Measurements from ENCODE around the gene PRKCZ.

PRKCZ gene

GRCh38 chr1:2165646-2166045 lies 115.4 kb downstream of the PRKCZ start:
- no peak for DNase-seq

GRCh38 chr1:2166254-2166653 lies 116.0 kb downstream of the PRKCZ start:
- DNase-seq = no peak

DNA sequence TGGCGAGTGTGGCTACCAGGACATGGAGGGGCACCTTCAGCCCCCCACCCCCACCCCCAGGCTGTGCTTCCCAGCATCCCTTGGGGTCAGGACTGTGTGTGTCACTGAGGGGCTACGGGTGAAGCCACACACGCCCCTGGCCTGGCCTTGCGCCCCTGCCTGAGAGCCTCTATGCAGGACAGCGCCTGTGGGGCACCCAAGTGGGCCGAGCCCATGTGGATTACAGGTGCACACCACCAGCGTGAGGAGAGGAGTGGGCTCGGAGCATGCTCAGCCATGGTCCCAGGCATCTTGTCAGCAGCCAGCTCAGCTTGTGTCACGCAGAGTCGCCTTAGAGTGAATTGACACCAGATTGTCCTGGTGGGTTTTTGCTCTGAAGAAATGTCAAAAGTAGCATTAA lies 116.5 kb downstream of the PRKCZ start:
- no peak for DNase-seq

DNA sequence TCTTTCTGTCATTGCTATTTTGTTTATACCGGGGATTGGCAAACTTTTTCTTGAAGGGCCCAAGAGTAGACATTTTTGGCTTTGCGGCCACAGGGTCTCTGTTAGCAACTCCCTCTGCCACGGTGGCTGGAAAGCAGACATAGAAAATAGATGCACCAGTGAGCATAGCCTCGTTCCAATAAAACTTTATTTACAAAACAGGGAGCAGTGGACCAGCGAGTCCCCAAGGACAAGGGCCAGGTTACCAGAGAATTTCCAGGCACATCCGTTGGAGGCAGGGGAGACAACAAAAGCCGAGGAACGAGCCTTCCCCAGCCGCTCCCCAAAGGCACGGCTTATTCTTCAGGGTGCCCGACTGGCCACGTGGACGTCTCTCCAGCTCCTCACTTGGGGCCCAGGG lies 117.9 kb downstream of the PRKCZ start:
- DNase-seq = no peak

GRCh38 chr1:2168535-2168934 lies 118.3 kb downstream of the PRKCZ start:
- no peak for DNase-seq

DNA sequence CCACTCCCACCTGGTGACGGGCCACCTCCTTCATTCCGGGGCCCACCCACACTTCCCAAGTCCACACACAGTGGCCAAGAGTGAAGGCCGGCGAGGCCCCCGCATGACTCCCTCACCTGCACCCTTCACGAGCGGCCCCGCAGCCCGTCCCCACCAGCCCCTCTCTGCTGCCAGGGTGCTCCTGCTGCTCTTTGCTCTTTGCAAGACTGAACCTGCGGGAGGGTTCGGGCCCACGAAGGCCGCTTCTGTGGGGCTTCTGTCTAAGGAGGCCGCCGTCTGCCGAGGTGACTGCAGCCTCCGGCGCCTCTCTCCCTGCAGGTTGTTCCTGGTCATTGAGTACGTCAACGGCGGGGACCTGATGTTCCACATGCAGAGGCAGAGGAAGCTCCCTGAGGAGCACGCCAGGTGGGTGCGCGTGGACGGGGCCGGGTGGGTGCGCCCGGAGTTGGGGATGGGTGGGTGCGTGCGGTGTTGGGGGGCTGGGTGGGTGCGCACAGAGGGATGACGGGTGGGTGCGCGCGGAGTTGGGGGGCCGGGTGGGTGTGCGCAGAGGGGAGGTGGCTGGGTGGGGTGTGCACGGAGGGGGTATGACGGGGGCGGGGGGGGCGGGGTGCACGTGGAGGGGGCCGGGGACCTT lies 119.1 kb downstream of the PRKCZ start:
- DNase-seq = no peak

GRCh38 chr1:2170211-2170610 lies 120.0 kb downstream of the PRKCZ start:
- DNase-seq = no peak

DNA sequence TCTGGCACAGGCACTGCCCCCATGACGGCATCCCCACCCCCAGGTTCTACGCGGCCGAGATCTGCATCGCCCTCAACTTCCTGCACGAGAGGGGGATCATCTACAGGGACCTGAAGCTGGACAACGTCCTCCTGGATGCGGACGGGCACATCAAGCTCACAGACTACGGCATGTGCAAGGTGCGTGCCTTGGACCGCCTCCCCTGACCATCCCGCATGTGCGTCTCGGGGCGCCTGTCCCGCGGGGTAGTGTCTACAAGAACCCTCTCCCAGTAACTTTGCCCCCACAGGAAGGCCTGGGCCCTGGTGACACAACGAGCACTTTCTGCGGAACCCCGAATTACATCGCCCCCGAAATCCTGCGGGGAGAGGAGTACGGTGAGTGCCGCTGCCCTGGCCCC lies 121.8 kb downstream of the PRKCZ start:
- no peak for DNase-seq

DNA sequence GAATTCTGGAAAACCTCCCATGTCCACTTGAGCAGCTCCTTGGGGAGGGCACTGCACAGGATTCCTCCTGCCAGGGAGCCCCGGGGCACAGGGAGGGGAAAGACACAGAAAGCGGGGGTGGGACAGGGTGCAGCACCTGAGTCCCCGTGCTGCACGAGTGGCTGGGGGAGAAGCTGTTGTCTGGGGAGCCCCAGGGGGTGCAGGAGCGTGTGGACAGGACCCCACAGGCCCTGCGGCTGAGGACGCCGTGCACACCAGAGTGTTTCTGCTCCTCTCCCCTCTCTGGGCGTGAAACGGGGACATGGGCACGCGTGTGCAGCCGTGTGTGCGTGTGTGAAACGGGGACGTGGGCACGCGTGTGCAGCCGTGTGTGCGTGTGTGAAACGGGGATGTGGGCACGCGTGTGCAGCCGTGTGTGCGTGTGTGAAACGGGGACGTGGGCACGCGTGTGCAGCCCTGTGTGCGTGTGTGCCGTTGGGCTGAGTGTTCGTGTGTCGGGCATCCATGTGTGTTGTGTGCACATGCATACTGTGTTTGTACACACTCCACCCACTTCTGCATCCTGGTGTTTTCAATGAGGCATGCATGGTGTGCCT lies 122.4 kb downstream of the PRKCZ start:
- DNase-seq = no peak

DNA sequence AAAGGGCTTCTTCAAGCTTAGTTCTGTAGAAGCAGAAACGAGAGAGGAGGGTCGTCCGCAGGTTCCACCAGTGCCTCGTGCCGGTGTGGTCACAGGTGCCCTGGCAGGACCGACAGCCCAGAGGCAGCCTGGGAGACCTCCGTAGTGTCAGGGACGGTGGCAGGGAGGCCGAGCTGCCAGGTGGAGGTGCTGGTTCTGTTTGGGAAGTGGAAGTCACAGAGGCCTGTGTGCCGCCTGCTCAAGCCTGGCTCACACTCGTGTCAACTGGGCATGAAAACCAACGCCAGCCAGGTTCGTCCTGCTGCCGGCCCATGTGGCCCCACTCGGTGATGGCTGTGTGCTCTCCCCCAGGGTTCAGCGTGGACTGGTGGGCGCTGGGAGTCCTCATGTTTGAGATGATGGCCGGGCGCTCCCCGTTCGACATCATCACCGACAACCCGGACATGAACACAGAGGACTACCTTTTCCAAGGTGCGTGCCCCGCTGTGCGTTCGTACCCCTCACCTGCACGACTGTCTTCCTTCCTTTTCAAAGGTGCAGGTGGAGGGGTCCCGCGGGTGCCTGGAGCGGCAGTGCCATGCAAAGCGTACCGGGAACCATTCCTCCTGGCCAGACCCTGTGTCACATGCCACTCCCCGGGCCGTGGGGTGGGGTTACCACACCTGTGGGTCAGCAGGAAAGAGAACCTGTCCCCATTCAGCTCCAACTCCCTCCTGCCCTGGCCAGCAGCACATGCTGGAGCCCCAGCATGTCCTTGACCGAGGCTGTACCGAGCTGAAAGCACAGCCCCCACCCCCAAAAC lies 123.5 kb downstream of the PRKCZ start:
- DNase-seq = no peak

GRCh38 chr1:2174348-2175054 lies 124.3 kb downstream of the PRKCZ start:
- DNase-seq = no peak

DNA sequence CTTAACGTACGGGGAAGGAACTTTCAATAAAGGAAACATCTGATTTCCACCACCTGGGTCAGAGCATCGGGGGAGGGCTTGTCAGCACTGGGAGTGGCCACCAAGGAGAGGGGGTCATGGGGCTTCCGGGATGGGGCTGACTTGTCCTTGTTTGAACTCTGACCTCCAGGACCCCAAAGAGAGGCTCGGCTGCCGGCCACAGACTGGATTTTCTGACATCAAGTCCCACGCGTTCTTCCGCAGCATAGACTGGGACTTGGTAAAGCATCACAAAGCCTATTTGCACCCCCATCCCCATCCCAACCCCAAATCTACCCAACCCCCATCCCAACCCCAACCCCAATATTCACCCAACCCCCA lies 124.8 kb downstream of the PRKCZ start:
- DNase-seq = no peak

GRCh38 chr1:2175681-2176454 lies 125.7 kb downstream of the PRKCZ start:
- no peak for DNase-seq

GRCh38 chr1:2176615-2177014 lies 126.4 kb downstream of the PRKCZ start:
- DNase-seq = no peak

DNA sequence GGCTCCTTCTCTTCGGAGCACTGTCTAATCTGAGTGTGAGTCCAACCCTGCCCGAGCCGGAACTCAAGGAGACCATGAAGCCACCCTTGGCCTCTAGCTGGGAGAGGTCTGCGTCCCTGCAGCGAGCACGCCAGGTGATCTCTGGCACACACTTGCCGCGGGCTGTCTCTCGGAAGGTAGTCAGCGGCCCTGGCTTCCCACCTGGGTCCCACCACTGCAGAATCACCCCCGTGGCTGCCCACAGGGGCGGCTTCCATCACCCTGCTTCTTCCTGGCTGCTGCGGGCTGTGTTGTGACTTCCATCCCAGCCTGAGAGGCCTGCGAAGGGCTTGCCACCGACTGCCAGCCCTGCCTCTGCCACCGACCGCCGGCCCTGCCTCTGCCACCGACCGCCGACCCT lies 127.3 kb downstream of the PRKCZ start:
- DNase-seq = no peak

- no peak for DNase-seq
These were observed 127.8 kb downstream of the PRKCZ start for GRCh38 chr1:2177946-2178538.

DNA sequence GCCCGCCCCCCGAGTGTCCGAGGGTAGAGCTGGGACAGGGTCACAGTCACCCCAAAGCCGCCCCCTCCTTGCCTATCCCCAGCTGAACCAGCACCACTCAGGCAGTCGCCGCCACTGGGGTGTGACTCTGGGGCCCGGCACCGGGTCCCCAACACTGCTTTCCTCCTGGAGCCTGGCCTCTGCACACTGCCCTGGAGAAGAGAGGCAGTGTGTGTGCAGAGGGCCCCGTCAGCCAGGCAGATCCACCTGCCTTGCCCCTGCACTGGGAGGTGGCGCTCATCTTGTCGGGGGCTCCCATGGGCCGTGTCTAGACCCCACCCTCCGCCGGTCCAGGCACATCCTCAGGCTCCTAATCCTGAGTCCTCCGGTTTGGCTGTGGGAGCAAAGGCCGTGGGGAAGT lies 128.7 kb downstream of the PRKCZ start:
- no peak for DNase-seq

- no peak for DNase-seq
These were observed 129.2 kb downstream of the PRKCZ start for GRCh38 chr1:2179283-2180013.

GRCh38 chr1:2180297-2181245 lies 130.4 kb downstream of the PRKCZ start:
- DNase-seq = no peak

GRCh38 chr1:2181271-2181670 lies 131.1 kb downstream of the PRKCZ start:
- no peak for DNase-seq

GRCh38 chr1:2181752-2182151 lies 131.5 kb downstream of the PRKCZ start:
- DNase-seq = no peak

Measured in NCI-H524 treated with DMSO at 0.1 percent for 48 hours (cell line).